Kidney epithelial cell (primary cell): ENCODE data around the gene PDZK1. TPM values are rescaled to one million over a fixed set of nuclear protein-coding genes. Genes with fewer than 3 reads are reported as not detected.

ENCODE experiments used
- DNase-seq: peaks from one replicate; pipeline ENCODE4 v3.0.0-alpha.2; 2010; ENCODE audit warnings: low read depth
- H3K27me3 ChIP-seq: 2 replicates; pipeline ENCODE4 v1.6.0; 2011; ENCODE audit warnings: low read length; ENCODE audit not compliant: control insufficient read depth, insufficient read depth
- H3K36me3 ChIP-seq: 2 replicates; pipeline ENCODE4 v1.5.1; 2011; ENCODE audit warnings: low read length; ENCODE audit not compliant: control insufficient read depth, insufficient read depth
- H3K4me3 ChIP-seq: 2 replicates; pipeline ENCODE4 v1.5.1; 2011; ENCODE audit warnings: low read depth, mild to moderate bottlenecking, control low read depth, low read length
- CTCF ChIP-seq: IDR thresholded peaks from 2 replicates; pipeline ENCODE4 v1.5.1; 2011; ENCODE audit warnings: mild to moderate bottlenecking, moderate library complexity, low read length, control low read depth, inconsistent platforms; ENCODE audit not compliant: insufficient read depth, poor library complexity, severe bottlenecking
- total RNA-seq: library from RNA; depleted of rRNA; stranded (reverse); fragments of >200 nt; gene quantifications from 2 replicates; pipeline ENCODE4 v1.2.3, GENCODE V29; 2015

Gene PDZK1
- 0.62 TPM in 1 of 2 replicates, not detected in the other for total RNA-seq

GRCh38 chr1:145707183-145707867, at the start of gene PDZK1:
PDZK1 (minus strand) TSS chr1:145707368; CDS start chr1:145688021, 19,347 bp downstream.
- DNase-seq: no peak
- no peaks in the 10 kb centered on the region for H3K36me3 ChIP-seq
- no peak within 1 kb of the TSS for H3K4me3 ChIP-seq
- no peak for TF ChIP-seq CTCF
- no peaks in the 10 kb centered on the region for H3K27me3 ChIP-seq

- TF ChIP-seq CTCF: no peak
- no peak overlapping the region for H3K4me3 ChIP-seq
- peak; percentile 63 for DNase-seq
Measured at GRCh38 chr1:145751491-145752037, 44.4 kb upstream of the PDZK1 start.

GRCh38 chr1:145750426-145750825, 43.3 kb upstream of the PDZK1 start:
- no peak for TF ChIP-seq CTCF

More at GRCh38 chr1:145751491-145752037, 44.4 kb upstream of the PDZK1 start:
- Histone ChIP-seq H3K27me3 (no peaks in the 10 kb centered on the region), H3K36me3 (peaks cover 2% of the 10 kb centered on the region)

GRCh38 chr1:145747398-145748247, 40.5 kb upstream of the PDZK1 start:
- no peaks in the 10 kb centered on the region for H3K27me3 ChIP-seq
- no peak for DNase-seq
- peaks cover 2% of the 10 kb centered on the region for H3K36me3 ChIP-seq
- TF ChIP-seq CTCF: no peak
- no peak overlapping the region for H3K4me3 ChIP-seq

More at GRCh38 chr1:145750426-145750825, 43.3 kb upstream of the PDZK1 start:
- DNase-seq: no peak
- no peak overlapping the region for H3K4me3 ChIP-seq
- no peaks in the 10 kb centered on the region for H3K27me3 ChIP-seq
- peaks cover 2% of the 10 kb centered on the region for H3K36me3 ChIP-seq

GRCh38 chr1:145740269-145740668, 33.1 kb upstream of the PDZK1 start:
- Histone ChIP-seq H3K4me3 (no peak overlapping the region), H3K36me3 (peaks cover 1% of the 10 kb centered on the region), H3K27me3 (no peaks in the 10 kb centered on the region)
- no peak for TF ChIP-seq CTCF
- DNase-seq: no peak
